Fibroblast of skin of right biceps (primary cell): ENCODE measurements around the gene PI16.

ENCODE experiments used
- DNase-seq: peaks from one replicate; pipeline ENCODE4 v3.0.0-alpha.2; 2013

The PI16 gene

DNA sequence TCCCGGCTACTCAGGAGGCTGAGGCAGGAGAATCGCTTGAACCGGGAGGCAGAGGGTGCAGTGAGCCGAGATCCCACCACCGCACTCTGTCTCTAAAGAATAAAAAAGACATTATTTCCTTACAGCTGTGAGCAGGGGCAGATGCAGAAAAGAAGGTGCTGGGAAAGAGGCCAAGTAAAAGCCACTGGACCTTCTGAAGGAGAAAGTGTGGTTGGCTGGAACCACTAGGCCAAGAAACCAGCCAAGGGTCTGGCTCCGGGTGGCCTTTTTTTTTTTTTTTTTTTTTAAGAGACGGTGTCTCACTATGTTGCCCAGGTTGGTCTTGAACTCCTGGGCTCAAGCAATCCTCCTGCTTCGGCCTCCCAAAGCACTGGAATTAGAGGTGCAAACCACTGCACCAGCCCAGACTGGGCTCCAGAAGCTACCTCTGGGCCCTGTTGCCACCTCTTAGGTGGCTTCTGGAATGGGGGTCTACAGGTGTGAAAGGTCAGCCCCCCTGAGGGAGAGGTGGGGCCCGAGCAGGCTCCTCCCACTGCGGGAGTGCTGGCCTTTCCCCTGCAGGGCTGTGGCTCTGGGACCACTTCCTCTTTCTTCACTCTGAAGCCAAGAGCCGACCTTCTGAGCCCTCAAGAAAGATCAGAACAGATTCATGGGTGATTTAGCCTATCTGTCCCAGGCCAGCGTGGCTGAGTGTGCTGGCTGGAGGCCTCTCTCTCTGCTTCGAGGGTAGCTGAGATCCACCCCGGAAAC lies 50.7 kb downstream of the PI16 start, which contains the start of gene FGD2:
TSS of gene FGD2 (plus strand) at position 595 of the 750 bp plus-strand sequence. CDS start 163 bp downstream, outside the sequence.
- DNase-seq, result no peak

DNA sequence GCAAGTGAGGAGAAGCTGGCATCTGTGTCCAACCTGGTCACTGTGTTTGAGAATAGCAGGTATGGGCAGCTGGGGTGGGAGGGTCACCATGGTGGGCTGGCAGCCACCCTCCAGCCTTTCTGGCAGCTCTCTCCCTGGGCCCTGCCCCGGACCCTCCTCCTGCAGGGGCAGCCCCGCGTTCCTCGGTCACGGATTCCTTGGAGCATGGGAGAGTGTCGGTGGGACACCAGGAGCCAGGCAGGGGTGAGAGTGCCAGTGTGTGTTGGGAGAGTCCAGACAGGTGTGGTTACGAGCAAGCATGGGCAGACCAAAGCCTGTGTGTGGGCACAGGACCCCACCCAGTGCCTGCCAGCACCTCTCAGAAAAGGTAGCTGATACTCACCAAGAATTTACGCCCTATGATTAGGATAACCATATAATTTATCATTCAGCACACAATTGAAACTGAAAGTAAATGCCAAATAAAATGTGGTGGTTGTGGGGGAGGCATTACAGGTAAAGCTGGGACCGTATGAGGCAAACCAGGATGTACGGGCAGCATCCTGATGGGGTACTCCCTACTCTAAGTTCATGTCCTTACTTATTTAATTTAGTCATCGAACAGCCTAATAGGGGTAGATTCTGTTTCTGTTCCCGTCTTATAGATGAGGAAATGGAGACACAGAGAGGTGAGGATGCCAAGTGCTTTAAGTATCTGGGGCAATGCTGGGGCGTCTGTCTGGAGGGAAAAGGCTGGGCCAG lies 51.5 kb downstream of the PI16 start:
- no peak for DNase-seq

DNA sequence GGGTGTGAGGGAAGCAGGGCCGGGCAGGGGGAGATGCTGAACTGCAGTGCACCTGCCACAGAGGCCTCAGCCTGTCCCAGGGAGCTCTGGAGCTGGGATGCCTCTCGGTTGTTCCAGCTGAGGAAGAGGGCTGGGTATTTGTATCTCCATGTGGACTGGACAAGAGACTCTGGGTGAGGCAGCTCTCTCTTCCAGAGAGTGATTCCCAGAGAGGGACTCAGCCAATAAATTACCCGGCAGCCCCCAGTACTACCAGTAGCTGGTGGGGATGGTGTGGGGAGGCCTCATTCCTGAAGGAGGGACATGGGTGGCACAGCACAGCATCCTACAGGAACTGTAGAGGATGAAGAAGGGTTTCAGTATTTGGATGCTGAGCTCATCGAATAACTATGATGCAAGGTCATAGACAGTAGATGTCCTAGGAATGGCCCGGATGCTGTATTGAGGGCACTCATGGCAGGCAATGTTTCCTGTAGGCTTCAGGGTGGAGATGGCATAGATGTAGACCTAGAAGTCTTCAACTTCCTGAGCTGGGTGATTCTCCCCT lies 52.3 kb downstream of the PI16 start:
- DNase-seq, result peak; percentile 53

DNA sequence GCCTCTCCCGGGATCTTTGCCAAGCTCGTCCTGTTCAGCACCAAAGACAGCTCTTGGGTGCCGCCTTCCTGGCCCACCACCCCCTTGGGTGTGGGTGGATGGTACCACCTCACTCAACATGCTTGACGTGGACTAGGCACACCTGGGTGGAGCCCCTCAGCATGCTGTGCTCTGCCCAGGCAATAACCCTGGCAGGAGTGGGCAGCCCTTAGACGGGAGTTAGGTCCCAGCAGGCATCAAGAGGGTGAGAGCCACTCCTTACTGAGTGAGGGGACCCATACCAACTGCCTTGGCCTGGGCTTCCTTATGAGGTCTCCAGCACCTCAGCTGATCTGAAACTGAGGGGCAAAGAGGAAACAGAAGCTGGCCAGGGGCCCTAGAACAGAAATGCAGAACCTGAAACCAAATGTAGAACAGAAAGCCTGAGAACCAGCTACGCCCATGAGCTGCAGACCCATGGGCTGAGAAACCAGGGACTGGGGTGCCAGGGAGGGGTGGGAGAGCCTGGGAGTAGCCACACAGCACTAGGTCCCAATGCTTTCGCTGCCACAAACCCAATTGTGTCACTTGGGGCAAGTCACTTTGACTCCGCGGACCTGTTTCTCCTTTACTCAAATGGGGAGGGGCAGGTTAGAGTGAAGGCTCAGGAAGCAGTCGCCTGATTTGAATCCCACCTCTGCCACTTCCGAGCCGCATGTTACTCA lies 53.0 kb downstream of the PI16 start:
- no peak for DNase-seq

DNA sequence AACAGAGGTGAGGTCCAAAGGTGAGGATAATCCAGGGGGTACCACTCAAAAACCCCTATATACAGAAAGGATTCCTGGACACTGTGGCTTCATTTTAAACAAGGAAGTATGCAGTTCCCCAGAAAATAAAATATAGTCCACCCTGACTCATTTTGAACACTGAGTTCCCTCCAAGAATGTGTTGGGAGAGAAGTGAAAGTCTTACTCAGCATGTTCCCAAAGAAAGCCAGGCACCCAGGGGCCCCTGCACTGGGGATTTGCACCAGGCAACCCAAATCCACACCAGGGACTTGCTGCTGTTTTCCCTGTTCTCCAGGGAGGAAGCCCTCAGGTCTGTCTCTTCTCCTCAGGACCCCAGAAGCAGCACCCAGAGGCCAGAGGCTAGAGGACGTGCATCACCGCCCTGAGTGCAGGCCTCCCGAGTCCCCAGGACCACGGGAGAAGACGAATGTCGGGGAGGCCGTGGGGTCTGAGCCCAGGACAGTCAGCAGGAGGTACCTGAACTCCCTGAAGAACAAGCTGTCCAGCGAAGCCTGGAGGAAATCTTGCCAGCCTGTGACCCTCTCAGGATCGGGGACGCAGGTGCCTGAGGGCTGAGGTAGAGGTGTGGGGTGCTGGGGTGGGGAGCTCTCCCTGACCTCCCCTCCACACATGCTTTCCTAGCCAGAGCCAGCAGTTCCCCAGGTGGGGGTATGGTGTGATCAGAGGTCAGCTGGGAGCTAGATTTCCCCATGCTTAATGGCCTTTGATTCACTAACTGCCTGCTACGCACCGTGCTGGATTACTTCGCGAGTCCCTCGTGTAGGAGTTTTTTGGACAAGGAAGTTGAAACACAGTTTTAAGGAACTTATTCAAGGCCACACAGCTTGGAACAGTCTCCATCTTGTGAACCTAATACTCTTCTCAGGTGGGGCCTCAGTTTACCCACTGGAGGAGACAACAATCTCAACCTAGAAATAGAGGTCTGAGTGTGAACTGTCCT lies 54.2 kb downstream of the PI16 start:
- no peak for DNase-seq

DNA sequence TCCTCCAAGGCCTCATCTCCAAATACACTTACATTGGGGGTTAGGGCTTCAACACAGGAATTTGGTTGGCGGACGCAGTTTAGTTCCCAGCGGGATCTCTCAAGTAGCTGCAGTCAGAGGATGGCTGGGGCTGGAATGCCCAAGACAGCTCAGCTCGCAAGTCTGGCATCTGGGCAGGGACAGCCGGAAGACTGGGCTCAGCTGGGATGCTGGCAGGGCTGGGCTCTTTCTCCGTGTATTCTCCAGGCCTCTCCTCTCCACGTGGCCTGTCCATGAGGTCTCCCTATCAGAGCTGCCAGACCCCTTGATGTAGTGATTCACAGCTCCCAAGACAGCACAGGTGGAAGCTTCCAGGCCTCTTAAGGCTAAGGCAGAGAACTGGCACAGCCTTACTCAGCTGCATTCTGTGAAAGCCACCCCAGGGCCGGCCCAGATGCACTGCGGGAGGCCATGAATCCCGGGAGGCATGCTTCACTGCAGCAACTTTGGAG lies 55.9 kb downstream of the PI16 start:
- no peak for DNase-seq

DNA sequence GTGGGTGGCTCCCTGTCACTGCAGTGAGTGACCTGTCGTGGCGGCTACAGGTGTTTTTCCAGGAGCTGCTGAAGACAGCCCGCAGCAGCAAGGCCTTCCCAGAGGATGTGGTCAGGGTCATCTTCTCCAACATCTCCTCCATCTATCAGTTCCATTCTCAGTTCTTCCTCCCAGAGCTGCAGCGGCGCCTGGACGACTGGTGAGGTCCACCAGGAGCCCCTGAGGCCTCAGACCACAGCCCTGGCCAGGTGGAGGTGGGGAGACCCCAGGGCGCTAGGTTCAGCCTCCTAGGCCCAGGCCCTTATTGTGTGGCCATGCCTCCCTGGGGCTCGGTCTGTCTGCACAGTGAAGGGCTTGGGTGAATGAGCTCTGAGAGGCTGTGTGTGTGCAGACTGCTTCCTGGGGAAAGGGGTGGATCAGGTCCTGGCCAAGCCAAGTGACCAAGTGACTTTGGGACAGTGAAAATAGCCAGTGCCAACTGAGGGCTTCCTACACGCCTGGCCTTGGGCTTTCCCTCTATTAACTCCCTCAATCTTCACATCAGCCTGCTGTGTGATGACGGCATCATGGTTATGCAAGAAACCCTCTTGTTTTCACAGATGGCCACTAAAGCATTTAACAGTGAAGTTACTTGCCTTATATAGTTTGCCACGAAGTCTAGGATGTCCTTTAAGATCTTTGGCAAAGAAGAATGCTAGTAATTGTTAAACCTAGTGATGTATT lies 57.3 kb downstream of the PI16 start:
- peak; percentile 30 for DNase-seq

DNA sequence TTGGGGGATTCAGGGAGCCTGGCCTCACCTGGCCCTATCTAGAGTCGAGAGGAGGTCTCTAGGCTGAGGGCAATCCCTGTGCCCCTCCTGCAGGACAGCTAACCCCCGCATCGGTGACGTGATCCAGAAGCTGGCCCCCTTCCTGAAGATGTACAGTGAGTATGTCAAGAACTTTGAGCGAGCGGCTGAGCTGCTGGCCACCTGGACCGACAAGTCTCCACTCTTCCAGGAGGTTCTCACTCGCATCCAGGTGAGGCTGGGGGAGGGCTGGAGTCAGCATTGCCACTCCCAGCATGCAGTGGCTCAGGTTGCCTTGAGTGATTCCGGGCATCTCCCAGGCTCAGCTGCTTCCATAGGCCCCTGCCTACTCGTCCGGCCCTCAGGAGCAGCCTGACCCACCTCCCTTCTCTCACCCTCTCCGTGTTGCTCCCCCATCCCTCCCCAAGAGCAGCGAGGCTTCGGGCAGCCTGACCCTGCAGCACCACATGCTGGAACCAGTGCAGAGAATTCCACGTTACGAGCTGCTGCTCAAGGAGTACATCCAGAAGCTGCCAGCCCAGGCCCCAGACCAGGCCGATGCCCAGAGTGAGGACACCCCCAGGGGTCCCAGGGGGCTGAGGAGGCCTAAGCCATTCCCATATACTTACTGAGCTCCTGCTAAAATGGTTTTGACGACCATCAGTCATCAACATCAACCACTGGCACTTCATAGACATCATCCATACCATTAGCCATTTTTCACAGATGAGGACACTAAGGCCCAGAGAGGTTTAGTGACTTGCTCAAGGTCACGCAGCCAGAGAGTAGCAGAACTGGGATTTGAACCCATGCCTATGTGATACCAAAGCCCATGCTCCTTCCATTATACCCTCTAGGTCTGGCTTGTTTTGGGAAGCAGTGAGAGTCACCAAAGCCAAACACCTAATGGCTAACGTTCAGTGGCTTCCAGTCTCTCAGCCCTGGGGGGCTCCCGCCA lies 59.3 kb downstream of the PI16 start:
- DNase-seq, result no peak
